KMS-11 (cell line): Measurements from ENCODE around the gene FAM217B.

Source experiments
- H2AFZ ChIP-seq: fragments of 200-600 bp; sonication (generic); 2 replicates; pipeline ENCODE4 v1.6.1; 2016; ENCODE audit warnings: antibody characterized with exemption, mixed run types, low read depth
- H3K27ac ChIP-seq: fragments of 200-600 bp; sonication (generic); 2 replicates; pipeline ENCODE4 v1.6.1; 2016; ENCODE audit warnings: mild to moderate bottlenecking, mixed run types
- H3K27me3 ChIP-seq: fragments of 200-600 bp; sonication (generic); 2 replicates; pipeline ENCODE4 v1.6.1; 2017; ENCODE audit warnings: mild to moderate bottlenecking, low read depth, mixed run types, moderate library complexity; ENCODE audit not compliant: insufficient read depth
- H3K36me3 ChIP-seq: fragments of 200-600 bp; sonication (generic); 2 replicates; pipeline ENCODE4 v1.6.1; 2017; ENCODE audit warnings: mild to moderate bottlenecking, mixed run types; ENCODE audit not compliant: insufficient read depth
- H3K4me1 ChIP-seq: fragments of 200-600 bp; sonication (generic); 2 replicates; pipeline ENCODE4 v1.6.1; 2016; ENCODE audit warnings: mild to moderate bottlenecking, low read depth, mixed run types; ENCODE audit not compliant: poor library complexity, severe bottlenecking
- H3K4me2 ChIP-seq: fragments of 200-600 bp; sonication (generic); 2 replicates; pipeline ENCODE4 v1.7.0; 2016; ENCODE audit warnings: mild to moderate bottlenecking, mixed run types
- H3K4me3 ChIP-seq: fragments of 200-600 bp; sonication (generic); IDR thresholded peaks from 2 replicates; pipeline ENCODE4 v1.6.1; 2017; ENCODE audit warnings: low read depth, low read length, mixed read lengths; ENCODE audit not compliant: insufficient read depth
- H3K79me2 ChIP-seq: fragments of 200-600 bp; sonication (generic); 2 replicates; pipeline ENCODE4 v1.6.1; 2016; ENCODE audit warnings: low read depth, mixed run types; ENCODE audit not compliant: insufficient read depth
- H3K9ac ChIP-seq: fragments of 200-600 bp; sonication (generic); 2 replicates; pipeline ENCODE4 v1.6.1; 2016; ENCODE audit warnings: mild to moderate bottlenecking, mixed run types
- H4K20me1 ChIP-seq: fragments of 200-600 bp; sonication (generic); 2 replicates; pipeline ENCODE4 v1.6.1; 2016; ENCODE audit warnings: mild to moderate bottlenecking, mixed run types; ENCODE audit not compliant: insufficient read depth
- TF ChIP-seq, protein P1 (sequence below): fragments of 200-600 bp; sonication (generic); conservative IDR thresholded peaks from 2 replicates; pipeline ENCODE4 v1.6.1; 2017; ENCODE audit warnings: low read depth, mild to moderate bottlenecking, antibody characterized with exemption, low read length, moderate library complexity, mixed read lengths

The FAM217B gene, protein sequence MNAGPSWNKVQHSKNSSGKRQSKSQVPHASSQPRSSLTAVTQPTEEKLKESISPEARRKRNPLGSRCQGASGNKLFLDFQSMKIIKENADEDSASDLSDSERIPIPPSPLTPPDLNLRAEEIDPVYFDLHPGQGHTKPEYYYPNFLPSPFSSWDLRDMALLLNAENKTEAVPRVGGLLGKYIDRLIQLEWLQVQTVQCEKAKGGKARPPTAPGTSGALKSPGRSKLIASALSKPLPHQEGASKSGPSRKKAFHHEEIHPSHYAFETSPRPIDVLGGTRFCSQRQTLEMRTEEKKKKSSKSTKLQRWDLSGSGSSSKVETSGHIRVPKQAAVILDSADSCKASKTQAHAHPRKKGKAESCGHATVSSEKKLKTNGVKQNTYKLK

DNA sequence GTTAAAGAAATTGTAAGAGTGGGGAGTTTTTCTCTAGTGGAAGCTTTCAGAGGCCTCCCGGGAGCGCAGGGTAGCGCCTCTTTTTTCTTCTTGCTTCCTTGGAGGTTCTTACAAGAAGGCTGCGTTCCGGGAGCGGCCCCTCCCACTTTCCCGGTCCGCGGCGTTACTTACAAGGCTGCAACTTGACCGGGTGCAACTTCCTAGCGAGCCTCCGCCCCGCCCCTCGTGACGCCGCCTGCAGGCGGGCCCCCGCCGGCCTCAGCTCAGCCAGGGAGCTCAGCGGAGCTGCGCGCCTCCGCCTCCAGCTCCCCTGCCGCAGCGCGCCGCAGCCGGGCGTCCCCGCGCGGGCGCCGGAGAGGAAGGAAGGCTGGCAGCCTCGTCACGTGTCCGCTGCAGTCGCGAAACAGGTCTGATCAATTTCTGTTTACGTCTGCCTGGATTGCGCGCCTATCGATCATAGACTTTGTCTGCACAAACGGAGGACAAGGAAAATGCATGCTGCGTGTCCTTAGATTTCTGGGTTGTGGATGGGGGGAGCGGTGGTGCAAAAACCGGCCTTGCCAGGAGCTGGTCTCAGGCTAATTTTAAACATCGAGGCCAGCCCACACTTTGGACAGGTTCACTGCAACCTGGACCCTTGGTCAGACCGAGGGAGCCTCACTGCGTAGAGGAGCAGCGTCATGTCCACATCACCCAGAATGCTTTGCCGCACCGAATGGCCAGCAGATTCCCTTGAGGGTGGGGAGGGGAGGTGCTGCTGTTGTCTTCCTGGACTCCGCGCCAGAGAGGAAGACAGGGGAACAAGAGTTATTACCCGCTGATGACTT is at the start of gene FAM217B, which contains the start of gene PPP1R3D:
Gene FAM217B, plus strand, starts transcription at position 261 of the 827 bp plus-strand sequence. CDS start 3,555 bp downstream, outside the sequence.
Gene PPP1R3D, minus strand, starts transcription at position 177 of the 827 bp plus-strand sequence. CDS start 374 bp downstream, outside the sequence.
- peak within 1 kb of the TSS; percentile 88 for H3K27ac ChIP-seq
- TF ChIP-seq, protein P1, sequence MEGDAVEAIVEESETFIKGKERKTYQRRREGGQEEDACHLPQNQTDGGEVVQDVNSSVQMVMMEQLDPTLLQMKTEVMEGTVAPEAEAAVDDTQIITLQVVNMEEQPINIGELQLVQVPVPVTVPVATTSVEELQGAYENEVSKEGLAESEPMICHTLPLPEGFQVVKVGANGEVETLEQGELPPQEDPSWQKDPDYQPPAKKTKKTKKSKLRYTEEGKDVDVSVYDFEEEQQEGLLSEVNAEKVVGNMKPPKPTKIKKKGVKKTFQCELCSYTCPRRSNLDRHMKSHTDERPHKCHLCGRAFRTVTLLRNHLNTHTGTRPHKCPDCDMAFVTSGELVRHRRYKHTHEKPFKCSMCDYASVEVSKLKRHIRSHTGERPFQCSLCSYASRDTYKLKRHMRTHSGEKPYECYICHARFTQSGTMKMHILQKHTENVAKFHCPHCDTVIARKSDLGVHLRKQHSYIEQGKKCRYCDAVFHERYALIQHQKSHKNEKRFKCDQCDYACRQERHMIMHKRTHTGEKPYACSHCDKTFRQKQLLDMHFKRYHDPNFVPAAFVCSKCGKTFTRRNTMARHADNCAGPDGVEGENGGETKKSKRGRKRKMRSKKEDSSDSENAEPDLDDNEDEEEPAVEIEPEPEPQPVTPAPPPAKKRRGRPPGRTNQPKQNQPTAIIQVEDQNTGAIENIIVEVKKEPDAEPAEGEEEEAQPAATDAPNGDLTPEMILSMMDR: no peak; the same call in 1 of the 2 replicates
- no peaks in the 10 kb centered on the region for H4K20me1 ChIP-seq
- peak within 1 kb of the TSS; percentile 88 for H3K9ac ChIP-seq
- no peaks in the 10 kb centered on the region for H3K27me3 ChIP-seq
- peak within 1 kb of the TSS; percentile 64 for H3K4me3 ChIP-seq
- H3K79me2 ChIP-seq: peaks cover 20% of the 10 kb centered on the region
- peak within 1 kb of the TSS; percentile 83 for H2AFZ ChIP-seq
- H3K4me2 ChIP-seq: peak within 1 kb of the TSS; percentile 57
- H3K36me3 ChIP-seq: no peaks in the 10 kb centered on the region; the same call in 1 of the 2 replicates
- peaks cover 23% of the 10 kb centered on the region for H3K4me1 ChIP-seq

GRCh38 chr20:59891581-59891980 is 48.6 kb upstream of the FAM217B start:
- Histone ChIP-seq H3K36me3 (no peaks in the 10 kb centered on the region), H2AFZ (no peak overlapping the region), H3K27ac (no peak overlapping the region), H4K20me1 (no peaks in the 10 kb centered on the region), H3K4me2 (no peak overlapping the region), H3K27me3 (no peaks in the 10 kb centered on the region), H3K9ac (no peak overlapping the region), H3K4me1 (no peaks in the 10 kb centered on the region), H3K4me3 (no peak overlapping the region), H3K79me2 (no peaks in the 10 kb centered on the region)
- TF ChIP-seq, protein P1: no peak

GRCh38 chr20:59895908-59896307 is 44.3 kb upstream of the FAM217B start:
- Histone ChIP-seq H3K27ac (no peak overlapping the region), H3K27me3 (no peaks in the 10 kb centered on the region), H3K36me3 (no peaks in the 10 kb centered on the region), H3K4me3 (no peak overlapping the region), H3K79me2 (no peaks in the 10 kb centered on the region), H3K4me1 (no peaks in the 10 kb centered on the region), H2AFZ (no peak overlapping the region), H3K9ac (no peak overlapping the region), H4K20me1 (no peaks in the 10 kb centered on the region), H3K4me2 (no peak overlapping the region)
- TF ChIP-seq, protein P1: no peak

GRCh38 chr20:59902470-59902869 is 37.7 kb upstream of the FAM217B start:
- TF ChIP-seq, protein P1: no peak
- Histone ChIP-seq H3K4me1 (no peaks in the 10 kb centered on the region), H3K27me3 (no peaks in the 10 kb centered on the region), H3K36me3 (no peaks in the 10 kb centered on the region), H3K27ac (no peak overlapping the region), H3K4me2 (no peak overlapping the region), H3K4me3 (no peak overlapping the region), H3K9ac (no peak overlapping the region), H2AFZ (no peak overlapping the region), H3K79me2 (no peaks in the 10 kb centered on the region), H4K20me1 (no peaks in the 10 kb centered on the region)
